GM18520 (cell line): Measurements from ENCODE around the gene SCNN1G.

Source experiments
- ATAC-seq: cut with Tn5 transposase; IDR thresholded peaks from one replicate; pipeline ENCODE4 v1.9.1; 2021; ENCODE audit not compliant: unreplicated experiment

SCNN1G gene

GRCh38 chr16:23195366-23195978 is 12.9 kb downstream of the SCNN1G start:
- ATAC-seq = no peak

GRCh38 chr16:23196539-23196938 is 14.0 kb downstream of the SCNN1G start:
- no peak for ATAC-seq

- no peak for ATAC-seq
Measured at GRCh38 chr16:23202166-23202565, 19.6 kb downstream of the SCNN1G start.

- ATAC-seq = no peak
Measured at GRCh38 chr16:23206986-23207385, 24.4 kb downstream of the SCNN1G start.

GRCh38 chr16:23207485-23207884 is 24.9 kb downstream of the SCNN1G start:
- no peak for ATAC-seq

- no peak for ATAC-seq
Measured at GRCh38 chr16:23209606-23210005, 27.1 kb downstream of the SCNN1G start.

GRCh38 chr16:23213831-23214230 is 31.3 kb downstream of the SCNN1G start:
- ATAC-seq = no peak

- ATAC-seq = no peak
Measured at GRCh38 chr16:23214796-23215195, 32.3 kb downstream of the SCNN1G start.

- ATAC-seq = no peak
Measured at GRCh38 chr16:23215435-23215834, 32.9 kb downstream of the SCNN1G start.

GRCh38 chr16:23216658-23217246 is 34.2 kb downstream of the SCNN1G start:
- ATAC-seq = no peak

GRCh38 chr16:23217646-23218045 is 35.1 kb downstream of the SCNN1G start:
- no peak for ATAC-seq

GRCh38 chr16:23222929-23223328 is 40.4 kb downstream of the SCNN1G start:
- no peak for ATAC-seq

- ATAC-seq = no peak
Measured at GRCh38 chr16:23223368-23223767, 40.8 kb downstream of the SCNN1G start.

- no peak for ATAC-seq
Measured at GRCh38 chr16:23225109-23225508, 42.6 kb downstream of the SCNN1G start.

GRCh38 chr16:23225634-23226033 is 43.1 kb downstream of the SCNN1G start:
- ATAC-seq = no peak

- ATAC-seq = no peak
Measured at GRCh38 chr16:23227529-23227928, 45.0 kb downstream of the SCNN1G start.

GRCh38 chr16:23229714-23230113 is 47.2 kb downstream of the SCNN1G start:
- no peak for ATAC-seq

- ATAC-seq = no peak
Measured at GRCh38 chr16:23232806-23233205, 50.3 kb downstream of the SCNN1G start.

- no peak for ATAC-seq
Measured at GRCh38 chr16:23235176-23235575, 52.6 kb downstream of the SCNN1G start.

- ATAC-seq = no peak
Measured at GRCh38 chr16:23236983-23237382, 54.4 kb downstream of the SCNN1G start.

GRCh38 chr16:23240994-23241393 is 58.4 kb downstream of the SCNN1G start:
- ATAC-seq = no peak

GRCh38 chr16:23244122-23244521 is 61.6 kb downstream of the SCNN1G start:
- no peak for ATAC-seq

GRCh38 chr16:23245268-23245667 is 62.7 kb downstream of the SCNN1G start:
- no peak for ATAC-seq
